ENCODE data around the gene PNKP. TPM values are rescaled to one million over a fixed set of nuclear protein-coding genes. Genes with fewer than 3 reads are reported as not detected.

The PNKP gene
- total and polyA plus RNA-seq, 2 of the 8 experiments (the other 6 are each of a cell fraction or from before 2014, with no cell fraction given), result 45.8 to 105 TPM

GRCh38 chr19:49887665-49888509, 20.5 kb upstream of the PNKP start:
- no peak overlapping the region for H3K9ac ChIP-seq (replicated peaks in 1 of 4; ENCODE audit: extremely low read depth in 1 of 4, low read depth in 3 of 4, low read length in 3 of 4)
- no peak overlapping the region for H3K56ac ChIP-seq (replicated peaks; ENCODE audit: insufficient read length, low read depth, low read length)
- H3K18ac ChIP-seq (ENCODE audit: extremely low read depth, low read length), result no peak overlapping the region; the same call in 1 of the 2 replicates
- no peak for TF ChIP-seq BRCA1 (IDR thresholded peaks at IDR 0.05; ENCODE audit: low read depth, low read length)
- H4K5ac ChIP-seq (ENCODE audit: insufficient read length, low read depth, low read length), result no peak overlapping the region
- H3K27ac ChIP-seq (ENCODE audit: low read depth, low read length), result no peak overlapping the region
- peaks cover 2% of the 10 kb centered on the region; the same call in 1 of the 2 replicates for H3K23me2 ChIP-seq (ENCODE audit: low read depth, low read length)
- H2BK120ac ChIP-seq (replicated peaks; ENCODE audit: low read depth, low read length), result no peak overlapping the region
- H3K23ac ChIP-seq (ENCODE audit: insufficient read length), result no peak overlapping the region
- FAIRE-seq (no peak), DNase-seq (ENCODE audit: low read depth in 1 of 2, low spot score in 2 of 2) (no peak)
- H3K4me1 ChIP-seq (replicated peaks in 1 of 4; ENCODE audit: control insufficient read depth in 3 of 4, insufficient read depth in 4 of 4, low read length in 3 of 4), result peaks cover 0 to 10% (median 8%) of the 10 kb centered on the region in 4 experiments; a peak in 5 of 7 replicates
- no peak overlapping the region for H2AFZ ChIP-seq (ENCODE audit: low read length)
- CTCF ChIA-PET (ENCODE audit: partially characterized antibody), result interaction anchor here (0.5 to 1.1 kb wide), 2 partner anchors 12 to 30 kb away, joined by 3 read pairs; no protein-coding TSS in a partner anchor
- no peak overlapping the region for H2AK5ac ChIP-seq (ENCODE audit: low read depth, low read length)
- no peak overlapping the region for H3K4ac ChIP-seq (replicated peaks; ENCODE audit: insufficient read length, low read depth, low read length)
- peaks cover 0 to 10% of the 10 kb centered on the region in 2 experiments; a peak in 3 of 4 replicates for H3K9me3 ChIP-seq (ENCODE audit: insufficient read depth in 2 of 2, low read depth in 1 of 2, low read length in 1 of 2)
- H4K91ac ChIP-seq (replicated peaks; ENCODE audit: insufficient read length, low read length), result no peak overlapping the region
- no peak overlapping the region; the same call in 1 of the 2 replicates for H4K8ac ChIP-seq (ENCODE audit: extremely low read depth, insufficient read depth, low read length)
- WGBS, 2 experiments (ENCODE audit: extremely low coverage in 1 of 2, insufficient coverage in 1 of 2, insufficient read length in 1 of 2, insufficient replicate concordance in 2 of 2, low coverage in 1 of 2, low lambda C conversion rate in 2 of 2, missing lambda C conversion rate in 1 of 2), result 93 to 100% methylated on average over 2 to 24 of the region's 54 CpGs
- no peaks in the 10 kb centered on the region for H3K79me1 ChIP-seq (ENCODE audit: low read depth, low read length)
- no peak overlapping the region for H2BK15ac ChIP-seq (ENCODE audit: low read length)
- peaks cover 1 to 12% of the 10 kb centered on the region in 2 experiments for H4K20me1 ChIP-seq (replicated peaks in 1 of 2; ENCODE audit: control insufficient read depth in 1 of 2, insufficient read depth in 2 of 2, low read length in 2 of 2)
- H3K36me3 ChIP-seq (ENCODE audit: control insufficient read depth in 2 of 4, insufficient read depth in 4 of 4, low read length in 3 of 4), result peaks cover 12 to 31% (median 18%) of the 10 kb centered on the region in 4 experiments; a peak in 7 of 8 replicates
- H2BK5ac ChIP-seq (ENCODE audit: low read depth, low read length), result no peak overlapping the region
- peaks cover 0 to 11% (median 6%) of the 10 kb centered on the region in 4 experiments; a peak in 4 of 7 replicates for H3K27me3 ChIP-seq (replicated peaks in 1 of 4; ENCODE audit: control insufficient read depth in 3 of 4, extremely low read depth in 1 of 4, insufficient read depth in 3 of 4, low read length in 3 of 4)
- H3K79me2 ChIP-seq (ENCODE audit: control insufficient read depth in 1 of 2, insufficient read depth in 2 of 2, low read length in 2 of 2), result no peaks in the 10 kb centered on the region
- POLR2A ChIA-PET (ENCODE audit: partially characterized antibody), result interaction anchor here (1.0 to 9.3 kb wide), 3 partner anchors 8 to 18 kb away, joined by 3 to 55 read pairs (median 3); partner anchors contain the start of genes AKT1S1 and TBC1D17
- H3K4me2 ChIP-seq (ENCODE audit: insufficient read depth in 1 of 2, low read depth in 2 of 2, low read length in 2 of 2), result no peak overlapping the region
- no peak overlapping the region for H2BK20ac ChIP-seq (ENCODE audit: low read length)
- H2BK12ac ChIP-seq (ENCODE audit: low read depth, low read length), result no peak overlapping the region
- H3K14ac ChIP-seq (ENCODE audit: insufficient read length), result no peak overlapping the region
- no peak overlapping the region for H3K4me3 ChIP-seq (ENCODE audit: extremely low read depth in 1 of 4, insufficient read depth in 2 of 4, low read depth in 3 of 4, low read length in 4 of 4)

Data from H1 (cell line).